Right lung (tissue), 5 donors: Measurements from ENCODE around the gene PTPRD. TPM values are rescaled to one million over a fixed set of nuclear protein-coding genes. Genes with fewer than 3 reads are reported as not detected.

Experiments used
- DNase-seq, 2 donors: peaks; one replicate each; pipeline ENCODE4 v3.0.0-alpha.2; 2013
- polyA plus RNA-seq, 5 donors: library from polyadenylated mRNA; unstranded; fragments of 120-200 nt; gene quantifications; one replicate each; pipeline versions ENCODE4 v1.2.1 to v1.2.3, GENCODE V29; 2013; ENCODE audit warnings: inconsistent platforms in 1 of 5, low replicate concordance in 1 of 5; ENCODE audit not compliant: insufficient read length in 5 of 5, insufficient read depth in 1 of 5

Gene PTPRD
- polyA plus RNA-seq, 5 donors: 117 to 156 (median 130) TPM

DNA sequence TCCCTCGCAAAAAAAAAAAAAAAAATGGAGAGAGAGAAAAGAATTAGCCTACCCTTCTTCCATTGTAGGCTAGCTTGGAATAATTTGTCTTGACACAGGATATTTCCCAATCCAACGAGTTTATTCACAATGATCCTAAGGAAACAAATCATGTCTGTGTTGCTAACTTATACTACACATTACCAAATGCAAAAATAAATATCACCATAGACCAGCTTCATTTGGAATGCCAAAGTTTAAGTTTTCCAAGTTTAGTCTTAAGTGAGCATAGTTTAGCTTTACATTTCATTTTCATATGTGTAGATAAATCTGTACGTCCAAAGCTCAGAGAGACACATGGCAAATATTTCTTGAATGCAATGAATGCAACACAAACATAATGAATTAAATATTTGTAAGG, 1707.1 kb downstream of the PTPRD start:
- peak in 1 of 2 donors; percentile 2 for DNase-seq

GRCh38 chr9:8904771-8905515, 1707.9 kb downstream of the PTPRD start:
- peak; percentile 52 to 58 for DNase-seq

- DNase-seq: no peak
Observed at GRCh38 chr9:8903077-8903476, 1709.7 kb downstream of the PTPRD start.

GRCh38 chr9:8901146-8901545, 1711.7 kb downstream of the PTPRD start:
- peak in 1 of 2 donors; percentile 3 for DNase-seq

GRCh38 chr9:8899511-8899910, 1713.3 kb downstream of the PTPRD start:
- no peak for DNase-seq

GRCh38 chr9:8895861-8896224, 1717.0 kb downstream of the PTPRD start:
- DNase-seq: peak in 1 of 2 donors; percentile 50

GRCh38 chr9:8895106-8895860, 1717.5 kb downstream of the PTPRD start:
- no peak for DNase-seq

DNA sequence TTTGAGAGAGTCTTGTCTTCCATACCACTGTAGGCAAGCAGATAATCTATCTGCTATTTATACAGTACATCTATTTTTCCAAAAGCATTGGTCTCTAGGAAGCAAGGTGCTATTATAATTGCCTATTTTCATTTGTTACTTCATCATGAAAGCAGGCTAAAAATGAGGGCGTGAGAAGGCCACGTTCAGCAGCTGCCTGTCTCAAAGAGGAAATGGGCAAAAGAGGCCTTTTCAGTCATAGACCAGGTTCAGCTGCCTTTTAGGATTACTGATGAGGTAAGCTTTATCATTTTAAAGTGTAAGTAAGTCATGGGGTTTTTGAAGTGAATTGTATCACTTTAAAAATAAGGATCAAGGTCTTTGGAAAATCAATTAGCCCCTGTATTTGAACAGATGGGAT, 1722.1 kb downstream of the PTPRD start:
- DNase-seq: no peak

DNA sequence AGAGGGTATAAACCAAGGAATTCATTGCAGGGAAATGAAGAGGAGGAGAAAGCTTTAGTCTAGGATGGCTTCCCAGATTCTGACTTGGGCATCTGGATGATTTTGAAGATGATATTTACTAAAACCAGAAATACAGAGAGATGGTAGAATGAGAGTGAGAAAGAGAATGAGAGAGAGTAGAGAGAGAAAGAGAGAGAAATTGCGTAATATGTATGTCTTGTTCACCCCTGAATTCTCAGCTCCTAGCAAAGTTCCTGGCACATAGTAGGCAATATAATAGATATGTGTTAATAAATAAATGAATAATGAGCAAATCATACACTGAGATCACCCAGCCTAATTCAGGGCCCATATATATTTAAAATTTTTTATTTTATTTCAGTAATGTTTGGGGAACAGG, 1723.7 kb downstream of the PTPRD start:
- DNase-seq: no peak

DNA sequence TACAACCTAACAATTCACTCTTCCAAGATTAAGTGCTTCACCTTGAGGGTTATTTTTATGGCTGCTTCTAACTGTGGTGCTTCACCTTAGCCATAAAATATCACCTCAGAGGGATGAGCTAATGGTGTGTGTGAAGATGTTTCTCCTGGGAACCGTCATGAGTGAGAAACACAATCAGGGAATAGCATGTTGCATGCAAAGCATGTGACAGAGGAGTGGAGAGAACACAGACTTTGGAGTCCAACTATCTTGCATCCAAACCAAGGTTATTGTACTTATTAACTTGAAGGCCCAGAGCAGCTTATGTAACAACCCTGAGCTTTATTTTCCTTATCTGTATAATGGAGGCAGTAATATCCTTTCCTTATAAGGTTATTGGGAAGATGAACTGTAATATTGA, 1724.2 kb downstream of the PTPRD start:
- DNase-seq: no peak

- DNase-seq: no peak
Observed at GRCh38 chr9:8887369-8887768, 1725.4 kb downstream of the PTPRD start.

- DNase-seq: no peak
Observed at GRCh38 chr9:8883321-8883720, 1729.5 kb downstream of the PTPRD start.

DNA sequence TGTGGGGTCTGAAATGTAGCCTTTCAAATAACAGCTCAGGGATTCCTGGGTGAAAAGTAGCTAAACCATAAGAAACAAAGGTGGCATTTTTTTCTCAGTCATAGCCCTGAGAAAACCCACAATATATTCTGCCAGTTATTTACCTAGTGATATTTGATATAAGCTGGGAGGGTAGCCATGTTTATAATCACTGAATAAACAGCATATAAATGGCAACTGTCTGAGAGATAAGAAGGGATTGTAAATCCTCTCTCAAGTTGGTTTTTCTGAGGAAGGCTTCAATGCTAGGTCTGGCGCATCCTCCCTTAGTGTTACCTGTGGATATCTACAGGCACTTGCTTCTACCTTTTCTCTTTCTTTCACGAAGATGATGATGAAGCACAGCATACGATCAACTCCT, 1732.7 kb downstream of the PTPRD start:
- no peak for DNase-seq

DNA sequence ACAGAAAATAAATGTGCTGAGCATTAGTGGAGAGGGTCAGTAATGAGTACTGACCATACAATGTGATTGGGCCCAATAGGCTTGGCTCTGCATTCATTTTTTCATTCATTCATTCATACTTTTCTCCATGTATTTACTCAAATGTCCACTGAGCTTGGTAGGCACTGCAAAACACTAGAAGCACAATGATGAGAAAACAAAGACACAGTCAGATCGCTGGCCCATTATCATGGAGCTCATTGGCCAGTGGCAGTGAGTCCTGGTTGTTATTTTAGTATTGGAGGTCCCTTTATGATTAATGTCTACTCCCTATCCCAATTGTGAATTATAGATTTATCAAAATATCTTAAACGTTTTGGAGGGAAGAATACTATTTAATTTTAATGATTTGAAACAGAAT, 1733.5 kb downstream of the PTPRD start:
- DNase-seq: no peak

GRCh38 chr9:8877753-8878494, 1734.9 kb downstream of the PTPRD start:
- no peak for DNase-seq

DNA sequence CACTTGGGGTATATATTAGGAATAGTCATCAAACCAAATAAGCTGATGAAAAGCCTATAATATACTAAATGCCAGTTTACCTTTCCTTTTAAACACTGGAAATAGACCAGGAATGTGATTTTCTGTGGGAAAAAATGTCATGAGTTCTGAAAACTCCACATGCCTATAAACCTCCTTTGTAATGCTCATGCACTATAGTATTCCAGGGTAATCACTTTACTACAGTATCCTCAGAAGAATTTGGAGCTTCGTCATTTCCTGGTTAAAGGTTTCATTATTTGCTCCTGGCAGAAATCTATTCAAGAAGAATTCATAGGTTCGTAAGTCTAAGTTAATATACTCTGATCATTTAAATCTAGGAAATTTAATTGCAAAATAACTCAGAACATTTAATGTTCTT, 1736.5 kb downstream of the PTPRD start:
- no peak for DNase-seq

- DNase-seq: no peak
Observed at GRCh38 chr9:8874482-8874881, 1738.3 kb downstream of the PTPRD start.

GRCh38 chr9:8872802-8873201, 1740.0 kb downstream of the PTPRD start:
- no peak for DNase-seq

DNA sequence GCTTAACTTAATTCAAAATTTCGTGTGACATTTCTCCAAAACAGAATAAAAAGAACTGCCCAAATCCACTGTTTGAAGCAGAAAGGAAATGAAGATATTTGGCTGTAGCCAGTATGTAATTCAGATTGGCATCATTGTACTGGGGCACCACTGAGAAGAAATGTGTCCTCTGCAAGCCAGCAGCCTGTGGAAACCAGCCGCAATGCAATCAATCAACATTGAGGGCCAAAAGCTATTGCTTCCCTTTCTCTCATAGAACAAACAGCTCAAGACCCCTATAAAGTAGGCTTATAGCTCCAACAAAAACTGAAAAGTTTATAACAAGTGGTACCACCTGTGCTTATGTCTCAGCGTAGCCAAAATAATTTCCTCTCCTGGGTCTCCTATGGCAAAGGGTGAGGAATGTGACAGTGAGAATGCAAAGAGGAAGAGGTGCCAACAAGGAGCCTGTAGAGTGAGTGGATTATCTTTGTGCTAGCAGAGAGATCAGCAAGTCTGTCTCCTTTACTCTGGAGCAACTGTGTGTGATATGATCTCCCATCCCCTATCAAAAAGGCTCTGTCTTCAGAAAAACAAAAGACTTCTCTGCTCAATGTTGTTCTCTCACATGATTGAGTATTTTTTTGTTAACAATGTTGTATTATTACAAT, 1740.9 kb downstream of the PTPRD start:
- DNase-seq: no peak

- no peak for DNase-seq
Observed at GRCh38 chr9:8871396-8871795, 1741.4 kb downstream of the PTPRD start.

GRCh38 chr9:8869812-8870211, 1743.0 kb downstream of the PTPRD start:
- no peak for DNase-seq

DNA sequence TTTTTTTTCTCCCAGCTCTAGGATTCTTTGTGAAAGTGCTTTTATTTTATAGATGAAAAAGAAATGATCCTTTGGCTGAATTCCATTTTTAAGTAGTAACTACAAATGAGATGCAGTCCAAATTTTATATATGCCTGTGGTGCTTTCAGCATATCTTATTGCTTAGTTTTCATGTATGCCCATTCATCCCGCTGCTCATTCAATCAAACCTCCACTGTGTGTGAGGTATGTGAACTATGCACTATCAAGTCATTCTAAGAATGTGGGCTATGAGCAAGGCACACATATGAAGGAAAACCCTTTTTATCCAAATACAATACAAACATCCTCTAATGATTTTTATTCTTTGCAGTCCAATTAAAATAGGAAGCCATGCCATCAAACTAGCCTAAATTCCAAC, 1744.2 kb downstream of the PTPRD start:
- DNase-seq: no peak
